ENCODE measurements around the gene MDN1.
"Not testable (repeated sequence)": the region's sequence is repeated elsewhere in the genome, so short reads cannot be mapped to it uniquely, and the experiment has no call there.

Gene MDN1

GRCh38 chr6:89655122-89655521, 164.5 kb downstream of the MDN1 start:
- no peak for TF ChIP-seq CTCF (IDR thresholded peaks at IDR 0.05; ENCODE audit: low read depth, low read length, missing control alignments)
- no peak for DNase-seq (ENCODE audit: low read depth)
- no peak overlapping the region for H3K4me3 ChIP-seq (ENCODE audit: low read depth, low read length)

- no peak for TF ChIP-seq CTCF (IDR thresholded peaks at IDR 0.05; ENCODE audit: low read depth, low read length, missing control alignments)
- no peak for DNase-seq (ENCODE audit: low read depth)
- no peak overlapping the region for H3K4me3 ChIP-seq (ENCODE audit: low read depth, low read length)
Measured at GRCh38 chr6:89650579-89650978, 169.0 kb downstream of the MDN1 start.

- TF ChIP-seq CTCF (IDR thresholded peaks at IDR 0.05; ENCODE audit: low read depth, low read length, missing control alignments) = no peak
- no peak overlapping the region for H3K4me3 ChIP-seq (ENCODE audit: low read depth, low read length)
- no peak for DNase-seq (ENCODE audit: low read depth)
Measured at GRCh38 chr6:89649682-89650081, 169.9 kb downstream of the MDN1 start.

GRCh38 chr6:89644864-89645263, 174.7 kb downstream of the MDN1 start:
- TF ChIP-seq CTCF (IDR thresholded peaks at IDR 0.05; ENCODE audit: low read depth, low read length, missing control alignments) = no peak
- H3K4me3 ChIP-seq (ENCODE audit: low read depth, low read length) = no peak overlapping the region
- no peak for DNase-seq (ENCODE audit: low read depth)

- H3K4me3 ChIP-seq (ENCODE audit: low read depth, low read length) = no peak overlapping the region
- TF ChIP-seq CTCF (IDR thresholded peaks at IDR 0.05; ENCODE audit: low read depth, low read length, missing control alignments) = no peak
- DNase-seq (ENCODE audit: low read depth) = no peak
Measured at GRCh38 chr6:89643406-89643805, 176.2 kb downstream of the MDN1 start.

- H3K4me3 ChIP-seq (ENCODE audit: low read depth, low read length) = no peak overlapping the region
- no peak for DNase-seq (ENCODE audit: low read depth)
- no peak for TF ChIP-seq CTCF (IDR thresholded peaks at IDR 0.05; ENCODE audit: low read depth, low read length, missing control alignments)
Measured at GRCh38 chr6:89642956-89643355, 176.6 kb downstream of the MDN1 start.

- DNase-seq (ENCODE audit: low read depth); H3K4me3 ChIP-seq (ENCODE audit: low read depth, low read length): not testable (repeated sequence)
Measured at GRCh38 chr6:89641581-89641980, 178.0 kb downstream of the MDN1 start.

- DNase-seq (ENCODE audit: low read depth) = no peak
- TF ChIP-seq CTCF (IDR thresholded peaks at IDR 0.05; ENCODE audit: low read depth, low read length, missing control alignments) = no peak
- H3K4me3 ChIP-seq (ENCODE audit: low read depth, low read length) = no peak overlapping the region
Measured at GRCh38 chr6:89640804-89641203, 178.8 kb downstream of the MDN1 start.
